A549 (cell line): ENCODE results near the gene IGLON5. TPM values are rescaled to one million over a fixed set of nuclear protein-coding genes. Genes with fewer than 3 reads are reported as not detected.

Experiments
- ATAC-seq, 2 experiments: fragments of 200-7000 bp in 1 of 2; fragments of >200 bp in 1 of 2; cut with Nextera tagmentation in 1 of 2; cut with Tn5 transposase in 1 of 2; 3 replicates each; pipeline versions ENCODE4 v1.8.0 to v1.9.1; 2018 to 2020; ENCODE audit warnings: mild to moderate bottlenecking in 1 of 2, moderate library complexity in 1 of 2
- CTCF ChIA-PET: fragments of 300-600 bp; sonication (Branson Sonifier 250); formaldehyde crosslinking; extraction: SDS; loops from one replicate; lab custom pipeline; 2021; ENCODE audit warnings: antibody characterized with exemption, inconsistent platforms; lab: Yijun Ruan, JAX
- POLR2A ChIA-PET: fragments of 350-600 bp; formaldehyde crosslinking; extraction: SDS; loops from one replicate; lab custom pipeline; 2021; ENCODE audit warnings: antibody characterized with exemption, inconsistent platforms; lab: Yijun Ruan, JAX
- DNase-seq, 2 experiments: peaks; one replicate each; pipeline versions ENCODE4 v3.0.0 to v3.0.0-alpha.2; 2011 to 2016; ENCODE audit warnings: low read depth in 1 of 2, low spot score in 1 of 2
- FAIRE-seq: peaks from 2 replicates; lab custom pipeline; 2011; peaks lifted over from hg19 to GRCh38; lab: Jason Lieb, UNC
- H3K27ac ChIP-seq, 2 experiments: fragments of >200 bp; sonication (Bioruptor Twin); formaldehyde crosslinking; 3 replicates each; pipeline ENCODE4 v1.5.1; 2016 to 2017
- H3K4me1 ChIP-seq: fragments of >200 bp; sonication (Bioruptor Twin); formaldehyde crosslinking; 3 replicates; pipeline ENCODE4 v1.6.1; 2016
- H3K4me2 ChIP-seq: fragments of >200 bp; sonication (Bioruptor Twin); formaldehyde crosslinking; 3 replicates; pipeline ENCODE4 v1.6.1; 2016
- H3K4me3 ChIP-seq: fragments of >200 bp; sonication (Bioruptor Twin); formaldehyde crosslinking; 3 replicates; pipeline ENCODE4 v1.5.1; 2016
- H3K9me3 ChIP-seq: fragments of >200 bp; sonication (Bioruptor Twin); formaldehyde crosslinking; 3 replicates; pipeline ENCODE4 v1.6.1; 2016
- CBX2 ChIP-seq: fragments of 200-600 bp; sonication (generic); IDR thresholded peaks from 2 replicates; pipeline ENCODE4 v1.6.1; 2016; ENCODE audit warnings: low read depth, mild to moderate bottlenecking, borderline replicate concordance
- CBX8 ChIP-seq: fragments of 200-600 bp; sonication (generic); IDR thresholded peaks from 2 replicates; pipeline ENCODE4 v1.6.1; 2016
- CHD2 ChIP-seq: fragments of 150-350 bp; IDR thresholded peaks from 2 replicates; pipeline ENCODE4 v1.6.1; 2014; ENCODE audit warnings: low read length; ENCODE audit not compliant: partially characterized antibody
- CTCF ChIP-seq: fragments of >200 bp; sonication (Bioruptor Twin); formaldehyde crosslinking; IDR thresholded peaks from 3 replicates; pipeline ENCODE4 v1.5.1; 2016
- E2F6 ChIP-seq: IDR thresholded peaks from 2 replicates; pipeline ENCODE4 v1.6.1; 2012; ENCODE audit warnings: low read depth, borderline replicate concordance
- EHF ChIP-seq: fragments of 250-450 bp; sonication (Bioruptor Pico); IDR thresholded peaks from 2 replicates; pipeline ENCODE4 v1.5.0; 2020; ENCODE audit warnings: mild to moderate bottlenecking
- ESRRA ChIP-seq: fragments of 150-350 bp; IDR thresholded peaks from 2 replicates; pipeline ENCODE4 v1.6.1; 2014; ENCODE audit warnings: mild to moderate bottlenecking, low read length, borderline replicate concordance
- FOSB ChIP-seq: fragments of 250-450 bp; sonication (Bioruptor Pico); IDR thresholded peaks from 2 replicates; pipeline ENCODE4 v1.5.0; 2020; ENCODE audit warnings: mild to moderate bottlenecking, moderate library complexity
- FOSL2 ChIP-seq, 2 experiments: fragments of 450-650 bp in 1 of 2; fragments of >200 bp in 1 of 2; sonication (Bioruptor Twin) in 1 of 2; formaldehyde crosslinking; IDR thresholded peaks; 2 replicates each; pipeline versions ENCODE4 v1.5.0 to v1.6.1; 2016 to 2020; ENCODE audit warnings: mild to moderate bottlenecking in 1 of 2, moderate library complexity in 1 of 2
- FOXS1 ChIP-seq: fragments of 250-450 bp; sonication (Bioruptor Pico); IDR thresholded peaks from 2 replicates; pipeline ENCODE4 v1.5.0; 2020; ENCODE audit warnings: mild to moderate bottlenecking, moderate library complexity
- JUNB ChIP-seq: fragments of >200 bp; sonication (Bioruptor Twin); formaldehyde crosslinking; IDR thresholded peaks from 2 replicates; pipeline ENCODE4 v1.6.1; 2016
- MAFK ChIP-seq: fragments of 450-650 bp; IDR thresholded peaks from 2 replicates; pipeline ENCODE4 v1.6.1; 2014; ENCODE audit not compliant: partially characterized antibody
- MAZ ChIP-seq: fragments of 150-350 bp; IDR thresholded peaks from 2 replicates; pipeline ENCODE4 v1.6.1; 2014; ENCODE audit warnings: antibody characterized with exemption, low read depth, low read length, borderline replicate concordance
- NPAS2 ChIP-seq: fragments of 250-450 bp; sonication (Bioruptor Pico); IDR thresholded peaks from 2 replicates; pipeline ENCODE4 v1.8.0; 2022; ENCODE audit warnings: mild to moderate bottlenecking, moderate library complexity, borderline replicate concordance
- PHF8 ChIP-seq: fragments of 200-600 bp; sonication (generic); IDR thresholded peaks from 2 replicates; pipeline ENCODE4 v1.6.1; 2016; ENCODE audit warnings: low read depth, mild to moderate bottlenecking, antibody characterized with exemption, moderate library complexity, borderline replicate concordance
- POLR2A ChIP-seq: IDR thresholded peaks from 2 replicates; pipeline ENCODE4 v1.6.1; 2012; ENCODE audit warnings: mild to moderate bottlenecking, low read length
- RARB ChIP-seq: fragments of 250-450 bp; sonication (Bioruptor Pico); IDR thresholded peaks from 2 replicates; pipeline ENCODE4 v1.8.0; 2021; ENCODE audit warnings: mild to moderate bottlenecking, moderate library complexity
- RCOR1 ChIP-seq: fragments of 150-350 bp; IDR thresholded peaks from 2 replicates; pipeline ENCODE4 v1.6.1; 2014; ENCODE audit warnings: antibody characterized with exemption, low read length, low read depth
- RFX5 ChIP-seq: fragments of 450-650 bp; IDR thresholded peaks from 2 replicates; pipeline ENCODE4 v1.7.1; 2014; ENCODE audit warnings: antibody characterized with exemption, mild to moderate bottlenecking, moderate library complexity
- TFCP2L1 ChIP-seq: fragments of 250-450 bp; sonication (Bioruptor Pico); IDR thresholded peaks from 2 replicates; pipeline ENCODE4 v1.5.0; 2021; ENCODE audit warnings: mild to moderate bottlenecking
- ZC3H11A ChIP-seq: fragments of 450-650 bp; IDR thresholded peaks from 2 replicates; pipeline ENCODE4 v1.6.1; 2014; ENCODE audit warnings: antibody characterized with exemption, mild to moderate bottlenecking
- WGBS: methylation state at CpG from one replicate; pipeline ENCODE4 v1.1.6; 2017; ENCODE audit errors: missing lambda C conversion rate; 5-methylcytosine and 5-hydroxymethylcytosine counted together
- polyA plus RNA-seq, 4 experiments: library from polyadenylated mRNA; depleted of rRNA in 3 of 4; stranded (reverse); fragments of >200 nt; fragmentation: RNase III in 1 of 4; extraction: RNeasy Plus Mini Kit Qiagen cat#74134 plus additional on column Dnase treatment in 1 of 4; gene quantifications; 2 replicates in 3 of 4; 3 replicates in 1 of 4; pipeline ENCODE4 v1.2.3, GENCODE V29; 2011 to 2017
- TF ChIP-seq, protein P1 (sequence below): IDR thresholded peaks from 2 replicates; pipeline ENCODE4 v1.6.1; 2012

The IGLON5 gene
- polyA plus RNA-seq, 2 of the 4 experiments (the other 2 are of a cell fraction) = 0.04 to 0.06 TPM

DNA sequence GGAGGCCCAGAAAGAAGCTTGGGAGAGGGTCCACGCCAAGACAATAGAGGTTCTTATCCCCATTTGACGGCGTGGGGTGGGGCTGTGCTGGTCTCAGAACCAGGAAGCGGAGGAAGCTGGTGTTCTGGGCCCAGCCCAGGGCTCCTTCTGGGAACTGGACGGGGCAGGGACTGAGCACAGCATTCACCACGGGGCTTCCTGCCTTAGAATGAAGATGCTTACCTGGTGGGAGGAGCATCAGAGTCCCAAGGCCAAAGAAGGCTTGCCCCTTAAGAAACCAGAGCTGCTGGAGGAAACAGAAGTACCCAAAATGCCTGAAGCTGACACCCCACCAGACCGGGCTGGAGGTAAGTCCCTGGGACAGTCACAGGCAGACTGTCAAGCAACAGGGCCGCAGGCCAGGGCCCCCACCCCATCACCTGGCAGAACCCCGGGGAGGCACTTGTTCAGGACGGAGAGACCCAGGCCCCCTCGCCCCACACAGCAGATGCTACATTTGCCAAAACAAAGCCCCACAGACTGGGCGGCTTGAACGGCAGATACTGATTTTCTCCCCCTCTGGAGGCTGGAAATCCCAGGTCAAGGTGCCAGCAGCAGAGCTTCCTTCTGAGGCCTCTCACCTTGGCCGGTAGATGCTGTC is 17.8 kb upstream of the IGLON5 start (continued):
- TF ChIP-seq CTCF (no peak), TFCP2L1 (CRISPR knock-in tag) (no peak), CBX8 (no peak), FOSL2 (IDR thresholded peaks at IDR 0.05) (no peak), FOSL2 (CRISPR knock-in tag; IDR thresholded peaks at IDR 0.05) (no peak), MAZ (no peak), JUNB (no peak), RFX5 (no peak), FOXS1 (CRISPR knock-in tag) (no peak), E2F6 (no peak), CHD2 (no peak), POLR2A (no peak)
- TF ChIP-seq, protein P1, sequence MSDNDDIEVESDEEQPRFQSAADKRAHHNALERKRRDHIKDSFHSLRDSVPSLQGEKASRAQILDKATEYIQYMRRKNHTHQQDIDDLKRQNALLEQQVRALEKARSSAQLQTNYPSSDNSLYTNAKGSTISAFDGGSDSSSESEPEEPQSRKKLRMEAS = no peak

- WGBS = 60% methylated on average over 22 of the region's 23 CpGs
- Histone ChIP-seq H3K4me1 (no peaks in the 10 kb centered on the region), H3K9me3 (peaks cover 5% of the 10 kb centered on the region), H3K4me2 (no peak overlapping the region)
- POLR2A ChIA-PET = no interaction called here
- CTCF ChIA-PET = interaction anchor here (1.9 kb wide), 1 partner anchor 11 kb away, joined by 6 read pairs; no protein-coding TSS in a partner anchor
- TF ChIP-seq, protein P1 = no peak
- TF ChIP-seq CTCF (no peak), PHF8 (no peak), MAFK (no peak), RCOR1 (no peak), NPAS2 (CRISPR knock-in tag) (no peak), ESRRA (no peak), ZC3H11A (no peak), EHF (CRISPR knock-in tag) (no peak), CBX2 (no peak), POLR2A (no peak), RARB (no peak), FOXS1 (CRISPR knock-in tag) (no peak), CHD2 (no peak), JUNB (no peak), FOSB (CRISPR knock-in tag) (no peak)
- TF ChIP-seq, all 56 proteins: peak for 0
- FAIRE-seq = no peak
- no peak overlapping the region for H3K4me3 ChIP-seq
- no peak overlapping the region for H3K27ac ChIP-seq
- peak in 1 of 2 experiments; percentile 45; a peak in 2 of 6 replicates for ATAC-seq
- no peak for DNase-seq
Measured at GRCh38 chr19:51294211-51294976, 17.1 kb upstream of the IGLON5 start.
